ENCODE measurements around the gene SSTR4.

The SSTR4 gene

DNA sequence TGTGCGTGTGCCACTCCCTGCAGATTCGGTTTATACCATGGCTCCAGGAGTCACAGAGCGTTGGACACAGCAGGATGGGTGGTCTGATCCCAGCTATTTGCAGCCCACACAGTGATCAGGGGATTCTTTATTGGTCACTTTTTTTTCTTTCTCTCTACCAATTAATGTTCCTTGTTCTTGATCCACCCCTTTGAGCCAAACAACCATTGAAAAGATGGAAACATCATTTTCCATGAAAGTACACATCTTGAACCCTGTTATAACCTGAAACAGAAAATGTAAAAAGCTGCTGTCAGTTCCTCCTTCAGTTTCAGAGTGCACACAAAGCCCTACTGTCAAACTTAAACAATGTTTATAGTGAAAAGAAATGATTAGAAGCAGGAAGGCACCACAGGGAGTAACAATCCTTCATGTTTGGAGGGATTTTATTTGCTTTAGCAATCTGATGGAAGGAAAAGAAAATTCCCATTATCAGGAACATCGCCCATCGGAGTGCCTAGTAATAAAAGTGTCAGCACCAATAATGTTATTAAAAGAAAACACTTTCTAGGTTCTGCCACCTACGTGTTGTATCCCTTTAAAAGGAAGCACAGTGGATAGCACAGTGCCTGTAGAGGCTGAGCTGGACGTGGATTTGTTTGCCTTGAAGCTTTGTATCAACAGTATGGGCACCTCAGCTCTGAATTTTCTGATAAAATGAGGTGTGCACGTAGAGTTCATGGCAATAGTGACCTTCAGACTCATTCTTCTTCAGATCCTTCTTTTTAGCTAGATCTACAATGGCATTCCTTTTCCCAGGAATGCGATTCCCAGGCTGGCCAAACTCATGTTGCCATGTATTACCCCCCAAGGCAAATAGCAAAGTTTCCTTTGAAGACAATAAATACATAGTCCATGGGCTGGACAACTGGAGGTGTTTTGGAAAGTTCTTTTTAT lies 30.4 kb downstream of the SSTR4 start:
- DNase-seq (ENCODE audit: low spot score), result no peak

DNA sequence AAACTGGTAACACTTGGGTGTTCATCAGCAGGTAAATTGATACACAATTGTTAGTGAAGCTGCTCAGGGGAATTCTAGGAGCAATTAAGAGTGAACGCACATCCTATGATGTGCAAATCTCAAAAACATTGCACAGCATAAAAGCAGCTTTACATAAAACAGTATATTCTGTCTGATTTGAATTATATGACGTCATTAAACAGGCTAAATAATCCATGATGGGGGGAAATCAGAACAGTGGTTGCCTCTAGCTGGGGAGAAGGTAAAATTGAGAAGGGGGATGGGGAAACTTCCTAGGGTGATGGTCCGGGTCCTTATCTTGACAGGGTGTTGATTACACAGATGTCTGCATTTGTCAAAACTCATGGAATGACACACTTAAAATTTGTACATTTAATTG lies 31.7 kb downstream of the SSTR4 start:
- no peak for DNase-seq (ENCODE audit: low spot score)

DNA sequence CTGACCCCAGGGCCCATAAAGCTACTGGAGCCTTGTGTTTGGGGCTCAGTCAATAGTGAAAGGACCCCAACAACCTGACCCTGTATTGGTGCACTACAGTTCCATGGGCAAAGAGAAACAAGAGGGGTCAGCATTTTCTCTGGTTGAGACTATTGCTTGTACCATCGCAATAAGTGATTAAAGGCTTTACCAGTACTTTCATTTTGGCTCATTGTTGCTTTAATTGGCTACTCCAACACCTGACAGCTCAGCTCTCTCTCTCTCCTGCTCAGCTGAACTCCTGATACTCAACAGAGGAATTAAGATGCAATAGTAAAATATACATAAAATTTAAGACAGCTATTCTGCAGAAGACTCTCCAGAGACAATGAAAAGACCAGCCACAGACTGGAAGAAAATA lies 33.2 kb downstream of the SSTR4 start:
- no peak for DNase-seq (ENCODE audit: low spot score)

DNA sequence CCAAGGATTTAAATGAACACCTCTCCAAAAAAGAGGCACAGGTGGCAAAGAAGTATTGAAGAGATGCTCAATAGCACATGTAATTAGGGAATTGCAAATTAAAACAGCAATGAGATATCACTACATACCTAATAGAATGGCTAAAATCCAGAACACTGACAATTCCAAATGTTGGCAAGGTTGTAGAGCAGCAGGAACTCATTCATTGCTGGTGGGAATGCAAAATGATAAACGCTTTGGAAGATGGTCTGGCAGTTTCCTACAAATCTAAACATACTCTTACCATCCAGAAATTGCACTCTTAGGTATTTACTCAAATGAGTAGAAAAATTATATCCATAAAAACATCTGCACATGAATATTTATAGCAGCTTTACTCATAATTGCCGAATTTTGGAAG lies 34.0 kb downstream of the SSTR4 start:
- no peak for DNase-seq (ENCODE audit: low spot score)

DNA sequence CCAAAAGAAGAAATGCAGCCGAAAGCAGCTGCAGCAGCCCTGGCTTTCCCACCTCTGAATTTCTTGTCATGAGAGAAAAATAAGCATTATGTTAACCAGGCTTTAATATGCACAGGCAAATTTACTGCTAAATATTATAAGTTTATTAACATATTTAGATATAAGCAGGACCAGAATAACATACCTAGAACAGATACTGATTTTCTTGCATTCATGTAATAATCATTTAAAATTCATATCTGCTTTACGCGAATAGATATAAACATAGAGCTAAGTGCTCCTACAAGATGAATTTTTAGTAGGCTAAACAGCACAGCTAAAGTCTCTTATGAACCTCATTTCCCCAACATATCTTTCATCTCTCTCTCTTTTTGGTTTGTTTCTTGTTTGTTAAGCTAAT lies 36.3 kb downstream of the SSTR4 start:
- DNase-seq (ENCODE audit: low spot score), result no peak

DNA sequence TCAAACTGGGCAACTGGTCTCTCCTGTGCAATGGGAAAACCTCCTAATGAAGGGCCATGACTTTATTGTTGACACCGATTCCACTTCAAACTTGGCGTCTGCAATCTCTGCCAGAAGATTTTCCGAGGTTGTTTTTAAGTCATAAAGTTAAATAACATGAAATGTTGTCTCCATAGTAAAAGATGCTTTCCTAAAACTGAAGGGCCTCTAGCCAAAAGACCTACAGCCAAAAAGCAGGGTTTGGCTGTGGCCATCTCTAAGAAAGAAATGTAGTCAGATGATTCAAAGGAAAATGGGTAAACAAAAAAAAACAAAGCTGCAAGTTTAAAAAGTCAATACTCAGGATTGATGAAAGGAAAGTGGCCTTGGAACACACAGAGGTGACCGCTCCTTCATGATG lies 36.9 kb downstream of the SSTR4 start:
- DNase-seq (ENCODE audit: low spot score), result no peak

DNA sequence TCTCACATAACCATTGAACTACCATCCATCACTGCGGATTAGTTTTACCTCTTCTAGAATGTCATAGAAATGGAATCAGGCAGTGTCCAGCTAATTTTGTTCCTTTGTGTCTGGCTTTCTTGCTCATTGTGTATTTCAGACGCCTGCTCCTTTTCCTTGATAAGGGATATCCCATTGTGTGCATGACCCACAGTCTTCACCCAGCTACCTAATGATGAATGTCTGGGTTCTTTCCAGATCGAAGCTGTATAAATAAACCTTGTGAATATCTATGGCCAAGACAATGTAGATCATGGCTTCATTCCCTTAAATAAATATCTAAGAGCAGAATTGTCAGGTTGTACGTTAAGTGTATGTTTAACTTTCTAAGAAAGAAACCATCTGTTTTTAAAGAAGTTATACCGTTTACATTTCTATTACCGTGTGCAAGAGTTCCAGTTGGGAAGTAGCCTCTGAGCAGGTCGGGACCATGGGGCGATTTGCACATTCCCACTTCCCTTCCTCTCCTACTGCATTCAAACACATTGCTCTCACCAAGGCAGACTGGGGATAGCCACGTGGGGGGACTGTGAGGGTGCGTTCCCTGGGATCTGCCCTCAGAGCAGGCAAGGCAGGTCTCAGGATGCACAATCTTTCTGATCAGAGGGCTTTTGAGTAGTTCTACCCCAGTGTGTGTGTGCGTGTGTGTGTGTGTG lies 37.9 kb downstream of the SSTR4 start:
- no peak for DNase-seq (ENCODE audit: low spot score)

DNA sequence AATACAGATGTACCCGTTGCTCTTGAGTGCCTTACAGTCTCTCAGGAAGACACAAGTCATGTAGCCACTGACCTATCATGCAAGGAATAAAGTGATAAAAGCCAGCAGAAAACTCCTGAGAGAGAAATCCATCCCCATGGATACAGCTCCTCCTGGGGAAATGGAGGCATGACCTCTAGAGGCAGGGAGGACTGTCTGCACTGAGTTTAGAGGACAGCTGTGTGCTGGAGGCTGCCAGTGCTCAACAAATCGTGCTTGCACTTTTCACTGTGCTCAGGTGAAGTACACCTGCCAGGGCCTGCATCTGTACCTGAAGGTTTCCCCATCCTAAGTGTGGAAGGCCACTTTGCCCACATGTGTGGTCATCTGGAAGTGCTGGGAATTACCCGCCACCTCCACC lies 38.9 kb downstream of the SSTR4 start:
- DNase-seq (ENCODE audit: low spot score), result no peak

DNA sequence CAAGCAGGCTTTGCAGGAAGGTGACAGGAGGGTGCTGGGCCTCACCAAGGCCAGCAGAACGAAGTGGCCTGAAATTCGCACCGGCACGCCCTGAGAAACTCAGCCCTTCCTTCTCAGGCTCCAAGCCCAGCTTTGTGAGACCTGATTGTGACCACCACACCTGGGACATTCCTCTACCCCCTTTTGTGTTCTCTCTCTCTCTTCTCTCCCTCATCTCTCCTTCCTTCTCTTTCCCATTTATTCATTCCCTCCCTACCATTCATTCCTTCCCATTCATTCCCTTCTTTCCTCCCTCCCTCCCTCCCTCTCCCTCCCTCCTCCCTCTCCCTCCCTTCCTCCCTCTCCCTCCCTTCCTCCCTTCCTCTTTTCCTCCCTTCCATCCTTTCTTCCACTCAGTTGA lies 42.2 kb downstream of the SSTR4 start:
- DNase-seq (ENCODE audit: low spot score), result no peak

DNA sequence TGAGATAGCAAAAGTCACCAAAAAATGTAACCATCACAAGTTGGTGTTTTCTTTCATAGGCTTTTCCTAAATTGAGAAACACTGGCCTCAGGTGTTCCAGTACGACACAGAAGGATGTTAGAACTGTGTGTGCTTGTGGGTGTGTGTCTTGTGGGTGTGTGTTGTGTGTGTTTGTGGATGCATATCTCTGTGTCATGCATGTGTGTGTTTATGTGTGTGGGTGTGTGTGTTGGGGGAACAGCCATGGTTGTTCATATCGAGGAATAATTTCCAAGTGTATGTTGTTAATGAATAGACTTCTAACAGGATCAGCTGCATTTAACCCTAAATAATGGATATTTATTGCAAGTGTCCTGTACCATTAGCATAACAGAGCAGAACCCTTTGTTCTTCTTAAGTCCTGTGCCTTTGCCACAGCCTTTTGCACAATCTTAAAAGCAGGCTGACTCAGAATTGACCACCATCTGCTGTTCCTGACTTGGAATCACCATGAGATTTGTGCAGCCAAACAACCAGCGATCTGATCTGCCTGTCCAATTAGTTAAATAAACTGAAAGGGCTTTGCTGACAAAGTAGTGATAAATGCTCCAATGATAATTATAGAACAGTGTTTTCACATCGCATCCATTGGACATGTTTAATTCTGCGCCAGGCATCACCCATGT lies 43.4 kb downstream of the SSTR4 start:
- DNase-seq (ENCODE audit: low spot score), result no peak

DNA sequence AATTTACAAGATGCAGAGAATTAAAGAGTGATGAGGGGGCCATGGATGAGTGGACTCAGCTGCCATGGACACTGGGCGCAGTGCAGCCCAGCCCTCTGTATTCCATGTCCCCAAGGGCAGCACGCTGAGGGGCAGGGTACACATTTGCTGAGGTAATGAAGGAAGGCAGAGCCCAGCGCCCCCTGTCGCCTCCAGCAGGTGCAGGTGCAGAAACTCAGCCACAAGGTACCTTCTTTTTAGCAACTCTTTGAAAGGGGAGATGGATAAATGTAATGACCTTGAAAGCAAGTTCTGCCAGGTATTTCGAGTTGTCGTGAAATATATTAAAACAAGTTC lies 43.9 kb downstream of the SSTR4 start:
- DNase-seq (ENCODE audit: low spot score), result no peak

DNA sequence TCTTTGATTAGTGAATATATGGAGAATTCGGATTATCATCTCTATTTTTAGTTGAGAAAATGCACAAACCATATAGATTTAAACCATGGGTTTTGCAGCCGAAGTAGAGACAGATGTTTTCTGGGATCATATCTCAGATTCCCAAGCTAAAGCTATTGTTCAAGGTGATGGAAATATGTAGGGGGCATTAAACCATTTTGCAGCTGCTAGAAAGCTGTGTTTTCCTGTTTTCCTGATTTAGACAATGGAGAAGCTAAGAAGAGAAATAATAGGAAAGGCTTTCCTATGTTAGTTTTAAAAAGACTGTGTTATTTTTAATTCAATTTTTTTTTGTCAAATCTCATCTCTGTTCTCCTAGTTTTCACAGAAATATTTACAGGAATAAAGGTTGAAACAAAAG lies 44.8 kb downstream of the SSTR4 start:
- no peak for DNase-seq (ENCODE audit: low spot score)

DNA sequence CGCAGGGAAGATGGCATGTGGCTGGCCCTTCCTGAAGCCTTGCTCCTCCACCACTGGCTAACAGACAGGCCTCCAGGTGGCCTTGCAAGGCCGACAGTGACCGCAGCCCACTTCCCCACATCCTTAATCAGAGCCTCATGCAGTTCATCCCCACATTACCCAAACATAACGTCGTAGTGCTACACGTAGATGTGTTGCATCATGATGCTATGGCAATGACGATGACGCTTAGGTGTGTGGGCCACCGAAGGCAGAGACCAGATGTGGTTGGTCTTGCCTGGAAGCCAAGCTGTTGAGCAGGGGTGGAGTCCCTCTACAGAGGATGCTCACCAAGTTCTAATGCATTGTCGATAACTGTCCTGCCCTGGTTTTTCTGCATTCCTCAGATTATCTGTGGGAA lies 45.4 kb downstream of the SSTR4 start:
- no peak for DNase-seq (ENCODE audit: low spot score)

DNA sequence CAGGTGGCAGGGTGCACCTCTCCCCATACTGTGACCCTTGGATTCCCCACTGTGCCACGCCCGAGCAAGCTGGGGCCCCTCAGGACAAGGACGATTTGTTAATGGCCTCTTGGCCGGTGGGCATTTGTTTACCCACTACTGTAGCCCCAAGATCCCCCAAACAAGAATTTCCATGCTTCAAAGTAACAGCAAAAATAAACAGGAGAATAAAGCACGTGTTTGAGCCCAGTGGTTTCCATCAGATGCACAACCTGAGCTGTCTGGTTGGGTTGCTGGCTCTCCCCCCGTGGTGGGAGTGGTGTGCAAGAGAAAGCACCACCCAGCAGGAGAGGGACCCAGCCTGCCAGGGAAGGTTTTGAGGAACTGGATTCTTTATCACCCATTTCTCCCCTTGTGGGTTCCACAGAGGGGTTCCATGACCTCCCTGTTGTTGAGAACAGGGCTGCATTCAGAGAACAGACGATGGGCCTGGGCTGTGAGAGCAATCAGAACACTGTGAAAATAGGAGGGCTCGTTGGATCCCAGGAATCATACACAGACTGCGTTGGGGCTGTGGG lies 46.2 kb downstream of the SSTR4 start:
- DNase-seq (ENCODE audit: low spot score), result no peak

DNA sequence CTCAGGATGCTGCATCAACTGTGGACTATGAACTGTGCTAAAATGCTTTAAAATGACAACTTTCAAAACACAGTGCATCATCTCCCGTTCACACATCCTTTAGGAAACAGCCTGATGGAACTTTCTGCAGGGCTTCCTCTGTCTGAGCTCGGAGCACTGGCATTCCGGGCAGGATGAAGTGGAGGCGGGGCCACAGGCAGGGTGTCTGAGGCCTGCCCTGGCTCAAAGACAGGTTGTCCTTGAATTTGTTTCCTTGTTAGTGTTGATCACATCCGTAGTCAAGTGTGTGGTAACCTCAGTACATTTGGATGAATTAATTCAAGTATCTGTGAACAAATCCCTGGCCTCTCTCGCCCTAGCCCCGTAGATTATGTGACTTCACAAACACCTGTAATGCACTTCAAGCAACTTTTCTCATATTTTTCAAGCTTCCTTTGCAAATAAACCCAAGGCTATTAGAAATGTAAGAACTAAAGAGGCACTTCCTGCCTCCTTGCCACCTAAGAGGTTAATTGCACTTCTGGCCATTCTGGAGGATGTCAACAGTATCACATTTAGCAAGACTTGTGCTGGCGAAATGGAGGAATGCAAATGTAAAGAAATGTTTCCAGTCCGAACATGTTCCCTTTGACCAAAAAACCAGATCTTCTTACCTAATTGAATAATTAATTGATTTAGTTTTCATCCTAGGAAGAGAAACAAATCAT lies 47.9 kb downstream of the SSTR4 start:
- DNase-seq (ENCODE audit: low spot score), result no peak

DNA sequence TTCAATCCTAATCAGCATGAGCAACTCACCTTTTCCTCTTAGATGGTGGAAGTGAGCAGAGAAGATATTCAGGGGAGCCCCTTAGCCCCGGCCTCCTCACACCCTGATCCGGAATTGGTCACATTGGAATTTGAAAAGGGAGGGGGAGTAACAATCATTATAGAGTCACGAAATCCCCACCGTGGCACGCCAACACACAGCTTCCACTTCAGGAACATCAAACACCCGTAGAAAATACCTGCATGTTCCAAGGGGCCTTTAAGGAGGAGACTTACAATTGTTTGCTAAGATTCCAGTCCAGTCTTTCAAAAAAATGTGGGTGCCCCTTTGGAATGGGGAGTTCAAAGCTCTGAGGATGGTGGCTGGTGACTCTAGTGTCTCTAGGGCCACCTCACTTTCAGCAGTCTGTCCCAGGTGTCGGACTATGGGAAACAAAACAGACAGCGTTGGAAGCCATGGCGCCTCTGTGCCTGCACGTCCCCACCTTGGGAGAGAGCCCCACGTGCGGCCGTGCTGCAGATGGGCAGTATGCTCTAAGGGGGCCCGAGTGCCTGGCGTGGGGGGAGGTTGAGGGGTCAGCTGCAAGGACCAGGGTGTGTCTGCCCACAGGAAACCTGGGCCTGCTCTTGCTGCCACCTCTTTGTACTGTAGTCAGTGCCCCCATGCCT lies 48.6 kb downstream of the SSTR4 start:
- no peak for DNase-seq (ENCODE audit: low spot score)

DNA sequence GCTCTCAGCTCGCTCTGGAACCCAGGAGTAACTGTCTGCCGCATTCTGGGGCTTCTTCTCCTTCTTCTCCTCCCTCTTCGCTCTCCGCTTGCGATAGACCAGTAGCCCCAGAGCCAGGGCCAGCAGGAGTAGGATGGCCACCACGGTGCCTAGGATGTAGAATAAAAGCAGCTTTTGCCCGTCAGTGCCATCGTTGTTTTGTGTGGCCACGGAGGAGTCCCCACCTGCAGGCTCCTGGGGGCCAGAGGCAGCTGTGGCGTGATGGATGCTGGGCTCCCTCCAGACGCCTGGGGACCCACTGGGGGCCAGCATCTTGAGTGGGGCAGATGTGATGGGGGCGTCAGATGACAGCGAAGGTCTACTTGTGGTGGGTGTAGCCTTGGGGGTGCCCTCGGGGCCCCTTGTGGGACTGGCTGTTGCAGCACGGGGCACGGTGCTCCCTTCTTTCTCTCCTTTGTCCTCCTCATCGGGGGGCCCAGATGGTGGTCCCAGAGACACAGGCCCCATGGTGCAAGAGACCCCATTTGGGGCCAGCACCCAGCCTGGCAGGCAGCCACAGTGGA lies 49.3 kb downstream of the SSTR4 start:
- DNase-seq (ENCODE audit: low spot score), result no peak

DNA sequence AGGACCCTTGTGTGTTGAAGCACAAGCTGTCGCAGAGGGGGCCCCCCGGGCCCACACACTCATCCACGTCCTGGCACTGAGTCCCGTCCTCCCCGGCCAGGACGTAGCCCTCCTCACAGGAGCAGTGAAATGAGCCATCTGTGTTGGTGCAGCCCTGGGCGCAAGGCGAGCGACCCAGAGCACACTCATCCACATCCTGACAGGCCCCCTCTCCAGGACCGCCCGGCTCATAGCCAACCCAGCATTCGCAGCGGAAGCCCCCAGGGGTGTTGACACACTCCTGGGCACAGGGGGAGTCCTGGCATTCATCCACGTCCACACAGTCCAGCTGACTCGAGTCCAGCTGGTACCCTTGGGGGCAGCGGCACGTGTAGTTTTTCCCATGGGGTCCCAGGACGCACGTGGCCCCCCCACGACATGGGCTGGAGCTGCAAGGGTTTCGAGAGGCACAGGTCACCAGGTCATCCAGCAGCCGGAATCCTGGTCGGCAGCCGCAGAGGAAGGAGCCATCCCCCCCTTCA lies 49.8 kb downstream of the SSTR4 start:
- DNase-seq (ENCODE audit: low spot score), result no peak

DNA sequence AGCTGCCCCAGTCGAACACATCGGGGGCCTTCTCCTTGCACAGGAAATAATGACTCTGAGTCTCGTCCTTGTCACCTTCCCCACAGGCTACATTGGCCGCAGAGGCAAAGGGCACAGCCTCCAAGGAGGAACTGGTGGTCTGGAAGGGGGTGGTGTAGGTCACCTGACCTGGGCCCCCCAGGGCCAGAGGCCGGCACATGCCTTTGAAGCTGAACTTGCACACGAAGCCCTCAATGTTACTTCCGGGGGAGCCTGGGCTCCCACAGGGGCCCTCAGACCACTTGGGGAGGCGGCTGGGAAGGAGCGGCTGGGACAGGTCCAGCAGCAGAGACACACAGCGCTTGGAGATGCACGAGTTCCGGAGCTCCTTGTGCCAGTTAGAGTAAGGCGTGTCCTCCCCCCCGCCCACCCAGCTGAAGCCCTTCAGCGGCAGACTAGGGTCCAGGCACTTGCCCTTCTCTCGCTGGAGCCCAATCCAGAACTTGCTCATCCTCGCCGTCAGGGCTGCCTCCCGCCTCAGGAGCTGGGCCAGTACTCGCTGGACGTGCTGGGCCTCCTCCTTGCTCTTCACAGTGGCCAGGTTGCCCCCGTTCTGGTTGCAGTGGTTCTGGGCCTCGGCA lies 50.4 kb downstream of the SSTR4 start:
- DNase-seq (ENCODE audit: low spot score), result no peak

DNA sequence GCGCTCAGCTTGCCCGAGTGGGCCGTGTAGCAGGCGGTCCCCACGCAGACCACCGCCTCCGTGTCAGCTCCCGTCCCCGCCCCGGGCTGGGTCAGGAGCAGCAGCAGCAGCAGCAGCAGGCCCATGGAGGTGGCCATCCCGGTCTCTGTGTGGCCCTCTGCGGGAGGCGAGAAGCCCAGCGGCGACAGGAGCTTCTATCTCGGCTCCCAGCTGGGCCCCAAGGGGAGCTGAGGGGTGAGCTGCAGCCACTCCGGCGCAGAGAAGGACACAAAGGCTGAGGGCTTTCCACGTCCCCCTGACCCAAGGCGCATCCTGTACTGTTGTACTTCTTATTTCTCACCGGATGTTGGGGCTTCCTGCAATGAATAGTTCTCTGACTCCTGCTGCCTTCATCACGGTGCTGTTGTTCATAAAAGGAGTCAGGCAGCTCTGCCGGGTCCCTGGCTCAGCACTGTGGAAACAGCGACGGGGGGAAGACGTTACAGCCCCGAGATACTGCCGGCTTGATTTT lies 51.0 kb downstream of the SSTR4 start, which contains the start of gene CD93:
TSS of gene CD93 (minus strand) at position 269 of the 511 bp plus-strand sequence. CDS start at position 137, 132 bp downstream.
- DNase-seq (ENCODE audit: low spot score), result peak; percentile 52

All from hepatic stellate cell (primary cell).